Stimulated activated naive B cell treated with anti-CD40 and anti-IgM and Interleukin-4, amounts not matched to agents 10 μg/mL and 1 μg/mL and 100 μg/mL, for 72 hours (primary cell): ENCODE measurements around the gene TP53RK.

Experiments used
- ATAC-seq, 2 donors: fragments of 150-1000 bp; cut with Tn5 transposase; replicated peaks; 2 replicates each; pipeline ENCODE4 v1.10.0; 2021; ENCODE audit warnings: moderate library complexity in 1 of 2
- DNase-seq: peaks from one replicate; pipeline ENCODE4 v3.0.0; 2021
- H3K27ac Mint-ChIP-seq: one replicate; pipeline ENCODE4 v1.8.0; 2022; ENCODE audit warnings: mild to moderate bottlenecking, mixed read lengths
- H3K27me3 Mint-ChIP-seq, 2 donors: one replicate each; pipeline ENCODE4 v1.8.0; 2022; ENCODE audit warnings: mixed read lengths in 2 of 2
- H3K36me3 Mint-ChIP-seq, 2 donors: one replicate each; pipeline ENCODE4 v1.8.0; 2022; ENCODE audit warnings: mixed read lengths in 2 of 2, mild to moderate bottlenecking in 1 of 2
- H3K4me1 Mint-ChIP-seq, 2 donors: one replicate each; pipeline ENCODE4 v1.8.0; 2022; ENCODE audit warnings: mixed read lengths in 2 of 2, mild to moderate bottlenecking in 1 of 2
- H3K4me3 Mint-ChIP-seq, 2 donors: one replicate each; pipeline ENCODE4 v1.8.0; 2022; ENCODE audit warnings: mild to moderate bottlenecking in 2 of 2, mixed read lengths in 2 of 2, moderate library complexity in 1 of 2
- H3K9me3 Mint-ChIP-seq, 2 donors: one replicate each; pipeline ENCODE4 v1.8.0; 2022; ENCODE audit warnings: mixed read lengths in 2 of 2, mild to moderate bottlenecking in 1 of 2

TP53RK gene

GRCh38 chr20:46670585-46671584, 18.4 kb downstream of the TP53RK start:
- Mint-ChIP-seq H3K4me1 (peaks cover 0 to 2% of the 10 kb centered on the region in 2 donors), H3K27ac (no peak overlapping the region), H3K4me3 (no peak overlapping the region), H3K27me3 (no peaks in the 10 kb centered on the region), H3K9me3 (peaks cover 9 to 12% of the 10 kb centered on the region in 2 donors), H3K36me3 (peaks cover 9 to 35% of the 10 kb centered on the region in 2 donors)
- ATAC-seq (no peak), DNase-seq (no peak)

GRCh38 chr20:46670228-46670584, 19.0 kb downstream of the TP53RK start:
- Mint-ChIP-seq H3K4me1 (peaks cover 0 to 2% of the 10 kb centered on the region in 2 donors), H3K27ac (no peak overlapping the region), H3K4me3 (no peak overlapping the region), H3K27me3 (no peaks in the 10 kb centered on the region), H3K9me3 (peaks cover 9 to 12% of the 10 kb centered on the region in 2 donors), H3K36me3 (peaks cover 9 to 37% of the 10 kb centered on the region in 2 donors)
- no peak for ATAC-seq
- DNase-seq, result no peak

- Mint-ChIP-seq H3K36me3 (peaks cover 11 to 33% of the 10 kb centered on the region in 2 donors), H3K4me1 (no peaks in the 10 kb centered on the region), H3K27ac (no peak overlapping the region), H3K27me3 (no peaks in the 10 kb centered on the region), H3K9me3 (peaks cover 9 to 12% of the 10 kb centered on the region in 2 donors), H3K4me3 (no peak overlapping the region)
- no peak for DNase-seq
- ATAC-seq, result no peak
Observed at GRCh38 chr20:46666818-46667515, 22.3 kb downstream of the TP53RK start.

- no peak overlapping the region for H3K4me3 Mint-ChIP-seq
- peaks cover 8 to 9% of the 10 kb centered on the region in 2 donors for H3K9me3 Mint-ChIP-seq
- no peaks in the 10 kb centered on the region for H3K27me3 Mint-ChIP-seq
- no peak for DNase-seq
- H3K36me3 Mint-ChIP-seq, result peaks cover 10 to 30% of the 10 kb centered on the region in 2 donors
- no peak for ATAC-seq
- no peak overlapping the region for H3K27ac Mint-ChIP-seq
- H3K4me1 Mint-ChIP-seq, result no peaks in the 10 kb centered on the region
Observed at GRCh38 chr20:46666306-46666705, 22.9 kb downstream of the TP53RK start.

- H3K36me3 Mint-ChIP-seq, result peaks cover 8 to 23% of the 10 kb centered on the region in 2 donors
- H3K27me3 Mint-ChIP-seq, result peaks cover 0 to 4% of the 10 kb centered on the region in 2 donors
- DNase-seq, result no peak
- no peak overlapping the region for H3K27ac Mint-ChIP-seq
- H3K4me3 Mint-ChIP-seq, result no peak overlapping the region
- ATAC-seq, result no peak
- H3K9me3 Mint-ChIP-seq, result peaks cover 4% of the 10 kb centered on the region in 2 donors
- no peaks in the 10 kb centered on the region for H3K4me1 Mint-ChIP-seq
Observed at GRCh38 chr20:46665602-46666001, 23.6 kb downstream of the TP53RK start.

- Mint-ChIP-seq H3K36me3 (peaks cover 6 to 8% of the 10 kb centered on the region in 2 donors), H3K9me3 (no peaks in the 10 kb centered on the region), H3K27ac (no peak overlapping the region), H3K4me1 (no peaks in the 10 kb centered on the region), H3K27me3 (peaks cover 0 to 9% of the 10 kb centered on the region in 2 donors), H3K4me3 (no peak overlapping the region)
- DNase-seq (no peak), ATAC-seq (no peak)
Observed at GRCh38 chr20:46663531-46663930, 25.7 kb downstream of the TP53RK start.

GRCh38 chr20:46661659-46662058, 27.6 kb downstream of the TP53RK start:
- Mint-ChIP-seq H3K9me3 (no peaks in the 10 kb centered on the region), H3K4me3 (no peak overlapping the region), H3K27me3 (peaks cover 0 to 9% of the 10 kb centered on the region in 2 donors), H3K4me1 (no peaks in the 10 kb centered on the region), H3K27ac (no peak overlapping the region), H3K36me3 (peaks cover 4 to 6% of the 10 kb centered on the region in 2 donors)
- DNase-seq, result no peak
- ATAC-seq, result no peak

GRCh38 chr20:46660487-46660886, 28.8 kb downstream of the TP53RK start:
- Mint-ChIP-seq H3K27me3 (peaks cover 0 to 9% of the 10 kb centered on the region in 2 donors), H3K36me3 (peaks cover 0 to 6% of the 10 kb centered on the region in 2 donors), H3K4me3 (no peak overlapping the region), H3K9me3 (no peaks in the 10 kb centered on the region), H3K27ac (no peak overlapping the region), H3K4me1 (no peaks in the 10 kb centered on the region)
- DNase-seq, result no peak
- no peak for ATAC-seq

- H3K36me3 Mint-ChIP-seq, result peaks cover 0 to 6% of the 10 kb centered on the region in 2 donors
Observed at GRCh38 chr20:46657618-46658017, 31.6 kb downstream of the TP53RK start.

GRCh38 chr20:46657137-46657536, 32.1 kb downstream of the TP53RK start:
- ATAC-seq, result no peak
- Mint-ChIP-seq H3K9me3 (no peaks in the 10 kb centered on the region), H3K4me1 (no peaks in the 10 kb centered on the region), H3K36me3 (peaks cover 0 to 4% of the 10 kb centered on the region in 2 donors), H3K27ac (no peak overlapping the region), H3K4me3 (no peak overlapping the region), H3K27me3 (peaks cover 10 to 26% of the 10 kb centered on the region in 2 donors)
- no peak for DNase-seq

More at GRCh38 chr20:46657618-46658017, 31.6 kb downstream of the TP53RK start:
- no peak overlapping the region for H3K27ac Mint-ChIP-seq
- peaks cover 9 to 26% of the 10 kb centered on the region in 2 donors for H3K27me3 Mint-ChIP-seq
- no peak overlapping the region for H3K4me3 Mint-ChIP-seq
- no peak for ATAC-seq
- H3K4me1 Mint-ChIP-seq, result no peaks in the 10 kb centered on the region
- DNase-seq, result no peak
- no peaks in the 10 kb centered on the region for H3K9me3 Mint-ChIP-seq

- Mint-ChIP-seq H3K36me3 (peaks cover 0 to 4% of the 10 kb centered on the region in 2 donors), H3K27ac (no peak overlapping the region), H3K4me3 (no peak overlapping the region), H3K9me3 (no peaks in the 10 kb centered on the region), H3K4me1 (peaks cover 3 to 4% of the 10 kb centered on the region in 2 donors), H3K27me3 (peaks cover 38 to 42% of the 10 kb centered on the region in 2 donors)
- no peak for ATAC-seq
- DNase-seq, result no peak
Observed at GRCh38 chr20:46652699-46653098, 36.5 kb downstream of the TP53RK start.

GRCh38 chr20:46651091-46651962, 37.9 kb downstream of the TP53RK start, which contains the start of gene SLC13A3:
SLC13A3 (minus strand) TSS chr20:46651459; CDS start chr20:46651421, 38 bp downstream.
- peaks cover 3 to 4% of the 10 kb centered on the region in 2 donors for H3K4me1 Mint-ChIP-seq
- ATAC-seq (no peak), DNase-seq (no peak)
- H3K4me3 Mint-ChIP-seq, result no peak within 1 kb of the TSS
- peaks cover 0 to 4% of the 10 kb centered on the region in 2 donors for H3K36me3 Mint-ChIP-seq
- no peak within 1 kb of the TSS for H3K27ac Mint-ChIP-seq
- peaks cover 38 to 42% of the 10 kb centered on the region in 2 donors for H3K27me3 Mint-ChIP-seq
- H3K9me3 Mint-ChIP-seq, result no peaks in the 10 kb centered on the region

- peaks cover 38 to 42% of the 10 kb centered on the region in 2 donors for H3K27me3 Mint-ChIP-seq
- H3K4me3 Mint-ChIP-seq, result no peak overlapping the region
- no peak overlapping the region for H3K27ac Mint-ChIP-seq
- no peaks in the 10 kb centered on the region for H3K9me3 Mint-ChIP-seq
- ATAC-seq (no peak), DNase-seq (no peak)
- H3K4me1 Mint-ChIP-seq, result peaks cover 3 to 4% of the 10 kb centered on the region in 2 donors
- peaks cover 0 to 4% of the 10 kb centered on the region in 2 donors for H3K36me3 Mint-ChIP-seq
Observed at GRCh38 chr20:46650575-46651090, 38.6 kb downstream of the TP53RK start.
